Activated B cell treated with CpG ODN at 0.5 μM for 24 hours (primary cell): ENCODE measurements around the gene ADGRB3. TPM values are rescaled to one million over a fixed set of nuclear protein-coding genes. Genes with fewer than 3 reads are reported as not detected.

Experiments
- ATAC-seq: fragments of 200-7000 bp; cut with Tn5 transposase; one replicate; pipeline ENCODE4 v1.10.0; 2021; ENCODE audit warnings: low read depth, mild to moderate bottlenecking, moderate library complexity
- CTCF ChIA-PET: fragments of 350-600 bp; sonication (Branson Sonifier 250); formaldehyde crosslinking; loops from one replicate; lab custom pipeline; 2021; ENCODE audit warnings: antibody characterized with exemption; lab: Charles Lee
- POLR2A ChIA-PET: fragments of 350-600 bp; sonication (Branson Sonifier 250); formaldehyde crosslinking; loops from one replicate; lab custom pipeline; 2021; ENCODE audit warnings: antibody characterized with exemption; lab: Charles Lee
- DNase-seq: peaks from one replicate; pipeline ENCODE4 v3.0.0; 2022
- H3K27ac Mint-ChIP-seq: one replicate; pipeline ENCODE4 v1.8.0; 2020; ENCODE audit warnings: mixed read lengths
- H3K27me3 Mint-ChIP-seq: one replicate; pipeline ENCODE4 v1.8.0; 2021; ENCODE audit warnings: mixed read lengths
- H3K36me3 Mint-ChIP-seq: one replicate; pipeline ENCODE4 v1.8.0; 2021; ENCODE audit warnings: low read depth, mixed read lengths
- H3K4me1 Mint-ChIP-seq: one replicate; pipeline ENCODE4 v1.8.0; 2021; ENCODE audit warnings: mixed read lengths
- H3K4me3 Mint-ChIP-seq: one replicate; pipeline ENCODE4 v1.8.0; 2020; ENCODE audit warnings: mild to moderate bottlenecking, mixed read lengths
- H3K9me3 Mint-ChIP-seq: one replicate; pipeline ENCODE4 v1.8.0; 2020; ENCODE audit warnings: mixed read lengths
- intact Hi-C: fragments of 100-400 bp; cut with micrococcal nuclease; formaldehyde crosslinking; loops from one replicate; pipeline ENCODE4 v1.15.1; 2024
- total RNA-seq: library from RNA; stranded (reverse); gene quantifications from 2 replicates; pipeline ENCODE4 v1.2.3, GENCODE V29; 2022
- TF ChIP-seq, protein P1 (sequence below): fragments of 200-600 bp; IDR thresholded peaks from one replicate; pipeline ENCODE4 v1.8.0; 2022; ENCODE audit warnings: antibody characterized with exemption, mild to moderate bottlenecking

The ADGRB3 gene
- total RNA-seq, 1 donor from 2014 or later, result not detected

- Mint-ChIP-seq H3K4me1 (no peaks in the 10 kb centered on the region), H3K27me3 (no peaks in the 10 kb centered on the region), H3K4me3 (no peak overlapping the region), H3K36me3 (no peaks in the 10 kb centered on the region), H3K9me3 (no peaks in the 10 kb centered on the region), H3K27ac (no peak overlapping the region)
- ChIA-PET CTCF (no interaction called here), POLR2A (no interaction called here)
- no peak for ATAC-seq
- no peak for DNase-seq
- intact Hi-C loops, result no loop called here
- TF ChIP-seq, protein P1, sequence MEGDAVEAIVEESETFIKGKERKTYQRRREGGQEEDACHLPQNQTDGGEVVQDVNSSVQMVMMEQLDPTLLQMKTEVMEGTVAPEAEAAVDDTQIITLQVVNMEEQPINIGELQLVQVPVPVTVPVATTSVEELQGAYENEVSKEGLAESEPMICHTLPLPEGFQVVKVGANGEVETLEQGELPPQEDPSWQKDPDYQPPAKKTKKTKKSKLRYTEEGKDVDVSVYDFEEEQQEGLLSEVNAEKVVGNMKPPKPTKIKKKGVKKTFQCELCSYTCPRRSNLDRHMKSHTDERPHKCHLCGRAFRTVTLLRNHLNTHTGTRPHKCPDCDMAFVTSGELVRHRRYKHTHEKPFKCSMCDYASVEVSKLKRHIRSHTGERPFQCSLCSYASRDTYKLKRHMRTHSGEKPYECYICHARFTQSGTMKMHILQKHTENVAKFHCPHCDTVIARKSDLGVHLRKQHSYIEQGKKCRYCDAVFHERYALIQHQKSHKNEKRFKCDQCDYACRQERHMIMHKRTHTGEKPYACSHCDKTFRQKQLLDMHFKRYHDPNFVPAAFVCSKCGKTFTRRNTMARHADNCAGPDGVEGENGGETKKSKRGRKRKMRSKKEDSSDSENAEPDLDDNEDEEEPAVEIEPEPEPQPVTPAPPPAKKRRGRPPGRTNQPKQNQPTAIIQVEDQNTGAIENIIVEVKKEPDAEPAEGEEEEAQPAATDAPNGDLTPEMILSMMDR, result no peak
These were observed 755.0 kb downstream of the ADGRB3 start for GRCh38 chr6:69390125-69390524.

- H3K27ac Mint-ChIP-seq, result no peak overlapping the region
- H3K4me1 Mint-ChIP-seq, result no peaks in the 10 kb centered on the region
- TF ChIP-seq, protein P1, result no peak
- no peak overlapping the region for H3K4me3 Mint-ChIP-seq
- H3K9me3 Mint-ChIP-seq, result no peaks in the 10 kb centered on the region
- no peak for DNase-seq
- ATAC-seq, result no peak
- no peaks in the 10 kb centered on the region for H3K27me3 Mint-ChIP-seq
- no peaks in the 10 kb centered on the region for H3K36me3 Mint-ChIP-seq
- intact Hi-C loops, result no loop called here
- POLR2A ChIA-PET, result no interaction called here
- CTCF ChIA-PET, result no interaction called here
These were observed 756.0 kb downstream of the ADGRB3 start for GRCh38 chr6:69391106-69391505.

GRCh38 chr6:69392745-69393144 lies 757.7 kb downstream of the ADGRB3 start:
- DNase-seq (no peak), ATAC-seq (no peak)
- H3K36me3 Mint-ChIP-seq, result no peaks in the 10 kb centered on the region
- intact Hi-C loops, result no loop called here
- no peak overlapping the region for H3K27ac Mint-ChIP-seq
- no peak overlapping the region for H3K4me3 Mint-ChIP-seq
- TF ChIP-seq, protein P1, result no peak
- H3K9me3 Mint-ChIP-seq, result no peaks in the 10 kb centered on the region
- no peaks in the 10 kb centered on the region for H3K4me1 Mint-ChIP-seq
- H3K27me3 Mint-ChIP-seq, result no peaks in the 10 kb centered on the region
- ChIA-PET CTCF (interaction anchor here (0.7 kb wide), 1 partner anchor 47 kb away, joined by 3 read pairs; no protein-coding TSS in a partner anchor), POLR2A (no interaction called here)

DNA sequence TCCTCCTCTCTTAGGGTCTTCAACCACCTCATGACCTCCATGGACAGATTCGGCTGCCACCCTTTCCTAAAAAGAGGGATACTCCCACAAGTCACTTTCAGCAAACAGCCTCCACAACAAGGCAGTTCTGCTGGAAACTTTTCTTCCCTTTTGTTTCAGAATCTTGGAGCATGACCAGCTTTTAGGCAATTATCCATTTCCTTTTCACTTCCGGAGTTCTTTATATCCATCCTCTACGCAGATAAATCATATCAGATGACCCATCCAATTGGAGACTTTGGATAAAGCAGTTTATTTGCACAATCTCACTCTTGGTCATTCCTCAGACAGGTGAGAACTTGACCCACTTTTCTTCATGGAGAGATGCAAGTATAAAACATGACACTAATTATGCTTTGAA lies 763.2 kb downstream of the ADGRB3 start:
- Mint-ChIP-seq H3K36me3 (no peaks in the 10 kb centered on the region), H3K27ac (no peak overlapping the region), H3K9me3 (no peaks in the 10 kb centered on the region), H3K4me3 (no peak overlapping the region), H3K4me1 (no peaks in the 10 kb centered on the region), H3K27me3 (no peaks in the 10 kb centered on the region)
- intact Hi-C loops, result no loop called here
- ATAC-seq (no peak), DNase-seq (no peak)
- CTCF ChIA-PET, result no interaction called here
- TF ChIP-seq, protein P1, result no peak
- POLR2A ChIA-PET, result no interaction called here

GRCh38 chr6:69398729-69399128 lies 763.6 kb downstream of the ADGRB3 start:
- intact Hi-C loops, result no loop called here
- POLR2A ChIA-PET, result no interaction called here
- CTCF ChIA-PET, result no interaction called here
- Mint-ChIP-seq H3K36me3 (no peaks in the 10 kb centered on the region), H3K27me3 (no peaks in the 10 kb centered on the region), H3K27ac (no peak overlapping the region), H3K4me3 (no peak overlapping the region), H3K9me3 (no peaks in the 10 kb centered on the region), H3K4me1 (no peaks in the 10 kb centered on the region)
- DNase-seq (no peak), ATAC-seq (no peak)
- TF ChIP-seq, protein P1, result no peak
